GM19438 (cell line): ENCODE data around the gene SMYD2.

Experiments
- ATAC-seq: cut with Tn5 transposase; IDR thresholded peaks from one replicate; pipeline ENCODE4 v1.9.1; 2021; ENCODE audit warnings: low read depth; ENCODE audit not compliant: unreplicated experiment

Gene SMYD2

DNA sequence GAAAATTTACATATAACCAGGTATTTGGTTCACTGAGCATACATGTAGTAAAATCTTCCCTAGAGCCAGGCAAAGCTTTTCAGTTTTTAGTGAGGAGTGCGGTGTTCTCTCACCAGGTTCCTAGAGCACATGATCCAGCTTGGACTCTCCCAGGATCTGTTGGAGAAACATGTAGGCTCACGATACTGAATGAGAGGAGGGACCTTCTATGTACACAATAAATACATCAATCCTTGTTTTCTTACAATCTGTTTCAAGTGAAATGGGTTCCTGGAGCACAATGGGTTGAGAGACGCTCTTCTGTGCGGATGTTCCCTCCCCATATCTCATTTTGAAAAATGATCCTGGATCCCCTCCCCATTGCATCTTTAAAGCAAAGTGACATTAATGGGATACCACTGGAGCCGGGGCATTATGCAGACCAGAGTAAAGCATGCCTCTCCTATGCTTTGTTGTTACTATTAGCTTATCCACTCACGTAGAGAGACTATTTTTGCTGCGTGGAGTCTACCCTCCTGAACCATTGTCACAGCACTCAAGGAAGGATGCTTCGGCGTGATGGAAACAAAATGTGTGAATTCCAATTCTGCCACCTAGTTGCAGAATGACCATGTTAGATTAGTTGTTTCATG is 19.3 kb downstream of the SMYD2 start:
- ATAC-seq = no peak

DNA sequence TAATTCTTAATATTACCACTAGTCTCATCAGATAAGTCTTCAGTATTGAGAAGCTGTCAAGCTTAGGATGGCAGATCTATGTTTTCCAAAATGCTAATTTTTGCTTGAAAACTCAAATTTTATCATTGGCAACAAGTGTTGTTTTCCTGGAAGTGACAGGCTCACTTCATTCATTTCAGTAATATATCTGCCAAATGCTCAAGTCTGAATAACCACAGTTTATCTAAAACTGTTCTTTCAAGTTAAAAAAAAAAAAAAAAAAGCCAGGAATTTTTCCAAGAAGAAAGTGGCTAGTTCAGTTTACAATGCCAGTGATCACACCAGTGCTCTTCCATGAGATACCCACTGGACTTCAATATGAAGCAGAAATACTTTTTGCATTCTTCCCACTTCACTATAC is 20.6 kb downstream of the SMYD2 start:
- no peak for ATAC-seq

- no peak for ATAC-seq
Observed at GRCh38 chr1:214303141-214303930, 22.4 kb downstream of the SMYD2 start.

GRCh38 chr1:214305164-214305751 is 24.3 kb downstream of the SMYD2 start:
- ATAC-seq = no peak

DNA sequence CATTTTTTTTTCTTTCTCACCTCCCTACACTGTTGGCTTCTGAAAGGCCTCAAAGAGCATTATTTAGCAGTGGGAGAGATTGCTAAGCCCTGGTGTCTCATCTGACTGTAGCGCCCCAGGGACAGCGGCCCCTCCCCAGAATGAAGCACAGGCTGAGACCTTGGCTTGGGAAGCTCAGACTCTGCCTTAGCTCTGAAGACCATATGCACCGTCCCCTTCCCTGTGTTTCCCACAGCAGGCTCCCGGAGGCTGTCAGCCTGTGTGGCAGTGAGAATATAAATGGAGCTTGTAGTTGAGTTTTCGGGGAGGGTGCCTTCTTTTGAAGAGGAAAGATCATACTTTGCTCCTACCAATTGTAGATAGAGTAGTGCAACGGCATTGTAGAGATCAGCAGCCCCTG is 25.3 kb downstream of the SMYD2 start:
- no peak for ATAC-seq

GRCh38 chr1:214310010-214310409 is 29.1 kb downstream of the SMYD2 start:
- peak; percentile 57 for ATAC-seq

- ATAC-seq = no peak
Observed at GRCh38 chr1:214310777-214311690, 30.1 kb downstream of the SMYD2 start.

GRCh38 chr1:214312530-214313051 is 31.6 kb downstream of the SMYD2 start:
- ATAC-seq = no peak

- no peak for ATAC-seq
Observed at GRCh38 chr1:214314178-214314843, 33.4 kb downstream of the SMYD2 start.

DNA sequence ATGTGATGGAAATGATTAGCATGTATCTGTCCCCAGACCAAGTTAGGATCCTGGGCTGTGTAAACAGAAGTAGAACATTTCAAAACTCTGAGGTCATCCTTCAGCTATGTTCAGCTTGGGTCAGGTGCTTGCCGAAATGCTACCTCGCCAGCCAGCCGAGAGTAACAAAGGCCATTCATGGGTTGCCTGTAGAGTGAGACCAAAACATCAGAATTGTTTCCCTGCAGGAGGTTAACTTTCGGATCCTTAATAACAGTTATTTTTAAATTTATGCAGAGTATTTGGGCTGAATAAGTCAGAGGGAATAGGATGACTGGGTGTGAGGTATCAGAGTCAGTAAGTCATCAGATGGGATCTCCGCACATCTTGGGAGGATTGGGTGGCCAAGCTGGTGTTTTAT is 35.6 kb downstream of the SMYD2 start:
- no peak for ATAC-seq

DNA sequence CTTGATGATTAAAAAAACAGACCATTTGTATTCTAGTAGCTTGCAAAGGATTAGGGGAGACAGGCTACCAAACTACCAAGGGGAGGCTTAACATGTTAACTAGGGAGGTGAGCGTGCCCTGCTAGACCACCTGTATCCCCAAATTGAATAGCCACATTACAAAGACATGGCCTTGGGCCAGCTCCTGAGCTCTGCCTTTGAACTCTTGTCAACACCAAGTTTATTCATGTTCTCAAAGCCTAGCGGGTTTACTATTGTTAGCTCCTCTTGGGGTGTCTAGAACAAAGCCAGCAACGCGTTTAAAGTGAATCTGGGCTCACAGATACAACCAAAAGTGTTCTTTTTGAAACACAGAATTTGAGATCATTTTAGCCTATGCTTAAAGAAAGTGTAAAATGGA is 36.3 kb downstream of the SMYD2 start:
- ATAC-seq = no peak

DNA sequence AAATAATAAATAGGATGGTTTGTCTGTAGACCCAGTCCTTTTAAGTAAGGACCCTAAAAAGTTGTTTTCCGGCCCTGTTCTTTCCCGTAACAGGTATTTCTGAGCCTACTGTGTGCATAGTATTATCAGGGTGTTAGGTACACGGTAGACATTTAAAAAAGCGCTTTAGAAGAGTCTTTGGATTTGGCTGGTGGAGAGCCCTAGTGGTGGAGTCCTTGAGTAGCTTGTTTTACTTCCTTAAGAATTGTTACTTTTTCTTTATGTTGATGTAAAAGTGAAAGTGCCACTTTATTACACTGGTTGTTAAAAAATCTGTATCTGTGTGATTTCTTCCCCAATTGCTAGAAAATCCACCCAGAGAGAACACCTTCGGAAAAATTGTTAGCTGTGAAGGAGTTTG is 36.8 kb downstream of the SMYD2 start:
- no peak for ATAC-seq

- ATAC-seq = no peak
Observed at GRCh38 chr1:214318356-214318755, 37.4 kb downstream of the SMYD2 start.

GRCh38 chr1:214318956-214319736 is 38.2 kb downstream of the SMYD2 start:
- no peak for ATAC-seq

DNA sequence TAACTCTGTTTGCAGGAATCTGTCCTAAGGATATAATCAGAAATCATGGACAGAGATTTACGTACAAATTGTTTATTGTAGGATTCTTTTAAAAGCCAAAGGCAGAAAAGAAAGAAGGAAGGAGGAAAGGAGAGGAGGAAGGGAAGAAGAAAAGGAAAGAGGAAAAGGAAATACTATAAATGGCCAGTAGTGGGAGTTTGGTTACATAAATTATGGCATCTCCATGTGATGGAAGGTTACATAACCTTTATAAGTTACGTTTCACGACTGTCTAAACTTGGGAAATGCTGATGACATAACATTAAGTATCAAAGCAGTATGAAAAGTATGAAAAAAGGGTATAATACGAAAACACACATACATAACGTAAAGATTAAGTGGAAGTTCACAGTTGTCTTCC is 39.0 kb downstream of the SMYD2 start:
- ATAC-seq = no peak

- peak; percentile 66 for ATAC-seq
Observed at GRCh38 chr1:214321705-214322453, 40.9 kb downstream of the SMYD2 start.

DNA sequence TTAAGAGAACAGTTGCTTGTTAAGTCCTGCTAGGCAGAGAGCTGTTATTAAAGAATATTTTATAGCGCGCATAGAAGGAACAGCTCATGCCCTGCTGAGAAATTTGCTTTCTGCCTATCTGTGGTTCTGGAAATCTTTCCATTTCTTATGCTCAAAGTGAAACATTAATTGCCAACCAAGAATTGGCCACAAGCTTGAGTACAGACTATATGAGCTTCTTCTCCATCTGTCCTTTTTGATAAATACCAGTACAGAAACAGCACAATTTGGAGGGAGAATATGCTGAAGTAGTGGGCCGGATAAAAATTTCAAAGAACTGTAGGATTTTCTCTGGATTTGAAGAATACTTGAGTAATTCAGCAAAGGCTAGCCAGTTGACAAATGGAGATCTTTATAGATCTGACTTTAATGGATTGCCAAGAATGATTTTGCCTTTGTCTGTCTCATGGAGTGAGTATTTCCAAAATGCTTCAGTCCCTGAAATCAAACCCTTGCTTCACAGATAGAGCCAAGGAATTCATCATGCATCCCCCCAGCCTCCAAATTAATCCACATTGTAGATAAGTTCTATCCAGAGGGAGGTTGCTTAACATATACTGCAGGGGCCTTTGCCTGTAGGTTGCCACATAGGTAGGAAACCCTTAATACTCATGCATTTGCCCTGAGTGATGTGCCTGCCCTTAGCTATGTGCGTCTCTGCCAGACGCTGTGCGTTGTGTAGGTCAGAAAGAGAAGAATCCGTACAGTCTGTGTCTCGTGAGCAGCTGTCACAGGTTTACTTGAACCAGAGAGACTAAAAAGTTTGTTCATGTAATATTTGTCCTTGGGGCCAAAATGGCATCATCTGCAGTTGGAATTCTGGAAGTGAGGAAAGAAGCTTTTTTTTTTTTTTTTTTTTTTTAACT is 44.2 kb downstream of the SMYD2 start:
- no peak for ATAC-seq

DNA sequence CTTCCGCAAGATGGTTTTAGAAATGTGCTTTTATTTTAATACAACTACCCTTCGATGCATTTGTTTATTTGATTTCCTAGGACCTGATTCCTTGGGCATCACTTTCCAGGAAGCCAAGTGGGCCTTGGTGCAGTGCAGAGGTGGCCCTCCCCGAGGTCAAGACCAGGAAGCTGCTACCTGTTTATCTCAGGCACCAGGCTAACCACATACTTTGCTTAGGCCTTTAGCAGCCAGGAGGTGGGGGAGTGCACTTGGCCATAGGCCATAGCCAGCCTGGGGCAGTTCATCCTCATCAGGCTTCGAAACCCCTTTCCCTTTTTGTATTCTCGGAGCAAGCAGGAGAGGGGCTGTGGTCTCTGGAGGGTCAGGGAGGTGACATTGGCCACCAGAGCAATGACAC is 45.4 kb downstream of the SMYD2 start:
- ATAC-seq = peak; percentile 40
